Brain microvascular endothelial cell (primary cell): Measurements from ENCODE around the gene AP5Z1.

Experiments used
- DNase-seq: peaks from one replicate; pipeline ENCODE4 v3.0.0-alpha.2; 2020
- H3K27ac ChIP-seq: fragments of 250-450 bp; sonication (Bioruptor Pico); 2 replicates; pipeline ENCODE4 v1.5.1; 2020; ENCODE audit warnings: mild to moderate bottlenecking, moderate library complexity
- H3K27me3 ChIP-seq: fragments of 250-450 bp; sonication (Bioruptor Pico); replicated peaks from 2 replicates; pipeline ENCODE4 v1.5.1; 2020; ENCODE audit warnings: mild to moderate bottlenecking
- H3K36me3 ChIP-seq: fragments of 250-450 bp; sonication (Bioruptor Pico); replicated peaks from 2 replicates; pipeline ENCODE4 v1.5.1; 2020; ENCODE audit warnings: mild to moderate bottlenecking
- H3K4me3 ChIP-seq: 2 replicates; pipeline ENCODE4 v1.5.1; 2011; ENCODE audit warnings: low read depth, mild to moderate bottlenecking, control low read depth, low read length, moderate library complexity
- CTCF ChIP-seq: IDR thresholded peaks from 2 replicates; pipeline ENCODE4 v1.5.1; 2011; ENCODE audit warnings: low read depth, mild to moderate bottlenecking, moderate library complexity, low read length, control low read depth, inconsistent platforms; ENCODE audit errors: missing control alignments
- in situ Hi-C: cut with HindIII; loops from 2 replicates; pipeline ENCODE4 v1.10.0; 2017; ENCODE audit warnings: low sequenced_read_pairs, low pct_ligation_motif_present

AP5Z1 gene

DNA sequence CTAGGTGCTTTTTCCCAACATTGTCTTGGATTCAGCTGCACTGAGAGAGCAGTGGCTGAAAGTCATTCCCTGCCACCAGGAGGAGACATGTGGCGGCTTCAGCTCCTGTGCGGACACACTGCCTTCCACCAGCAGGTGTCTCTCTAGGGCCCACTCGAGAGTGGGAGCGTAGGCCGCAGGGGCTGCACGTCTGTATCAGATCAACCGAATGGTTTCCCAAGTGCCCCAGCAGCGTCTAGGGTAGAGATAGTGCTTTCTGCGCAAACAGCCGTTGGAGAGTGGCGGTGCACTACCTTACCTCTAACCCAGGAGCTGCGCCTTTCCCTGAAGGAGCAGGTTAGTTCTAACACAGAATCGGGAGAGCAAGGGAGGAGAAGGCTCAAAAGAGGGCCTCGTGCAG is 54.8 kb downstream of the AP5Z1 start:
- no peaks in the 10 kb centered on the region for H3K27me3 ChIP-seq
- in situ Hi-C loops: no loop called here
- TF ChIP-seq CTCF: peak; percentile 94
- peak; percentile 43 for DNase-seq
- no peak overlapping the region for H3K4me3 ChIP-seq
- H3K27ac ChIP-seq: no peak overlapping the region
- H3K36me3 ChIP-seq: no peaks in the 10 kb centered on the region

DNA sequence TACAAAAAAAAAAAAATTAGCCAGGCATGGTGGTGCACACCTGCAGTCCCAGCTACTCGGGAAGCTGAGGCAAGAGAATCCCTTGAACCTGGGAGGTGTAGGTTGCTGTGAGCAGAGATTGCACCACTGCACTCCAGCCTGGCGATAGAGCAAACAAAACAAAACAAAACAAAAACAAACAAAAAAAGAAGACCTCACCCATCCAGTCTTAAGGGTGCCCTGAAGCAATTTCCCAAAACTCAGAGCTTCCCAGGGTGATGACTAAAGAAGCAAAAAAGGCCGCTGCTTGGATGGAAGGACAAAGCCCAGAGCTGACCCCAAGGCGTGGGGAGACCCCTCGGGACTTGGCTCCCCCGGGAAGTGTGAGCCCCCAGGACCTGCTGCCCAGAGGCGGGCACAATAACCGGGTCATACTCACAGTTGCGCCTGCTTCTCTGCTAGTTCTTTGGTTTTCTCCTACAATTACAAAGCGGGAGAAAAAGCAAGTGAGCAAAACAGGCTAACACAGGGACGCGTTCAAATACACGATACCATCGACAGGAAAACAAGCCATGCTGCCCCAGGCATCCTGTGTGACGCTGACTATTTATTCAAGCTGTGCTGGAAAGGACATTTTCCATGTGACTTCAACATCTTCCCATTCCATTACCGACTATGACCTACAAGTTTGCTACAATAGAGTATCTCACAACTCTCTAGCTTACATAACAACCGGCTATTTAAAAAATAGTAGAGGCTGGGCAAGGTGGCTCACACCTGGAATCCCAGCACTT is 56.5 kb downstream of the AP5Z1 start:
- no peak for TF ChIP-seq CTCF
- DNase-seq: no peak

DNA sequence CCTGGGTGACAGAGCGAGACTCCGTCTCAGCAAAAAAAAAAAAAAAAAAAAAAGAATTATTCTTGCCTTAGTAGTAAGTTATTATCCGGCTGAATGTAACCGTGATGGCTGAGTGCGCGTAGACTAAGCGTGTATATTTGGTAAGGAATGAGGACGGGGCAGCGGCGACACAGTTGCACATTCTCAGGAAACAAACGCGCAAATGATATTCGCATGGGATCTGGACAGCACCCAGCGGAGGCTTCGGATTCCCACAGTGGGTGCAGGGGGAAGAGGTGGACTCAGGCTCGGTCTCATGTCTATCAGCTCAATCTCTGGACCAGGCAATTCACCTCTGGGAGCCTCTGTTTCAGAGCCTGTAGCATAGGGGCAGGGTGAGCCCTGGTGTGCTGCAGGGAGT is 57.3 kb downstream of the AP5Z1 start:
- no peaks in the 10 kb centered on the region for H3K27me3 ChIP-seq
- H3K27ac ChIP-seq: no peak overlapping the region
- no peak overlapping the region for H3K4me3 ChIP-seq
- no peak for TF ChIP-seq CTCF
- in situ Hi-C loops: no loop called here
- no peak for DNase-seq
- H3K36me3 ChIP-seq: no peaks in the 10 kb centered on the region

More for the DNA sequence above, 56.5 kb downstream of the AP5Z1 start:
- Histone ChIP-seq H3K4me3 (no peak overlapping the region), H3K27me3 (no peaks in the 10 kb centered on the region), H3K36me3 (no peaks in the 10 kb centered on the region), H3K27ac (no peak overlapping the region)
- in situ Hi-C loops: no loop called here

- in situ Hi-C loops: no loop called here
- no peak overlapping the region for H3K27ac ChIP-seq
- no peak overlapping the region for H3K4me3 ChIP-seq
- H3K36me3 ChIP-seq: no peaks in the 10 kb centered on the region
- no peaks in the 10 kb centered on the region for H3K27me3 ChIP-seq
- no peak for TF ChIP-seq CTCF
- DNase-seq: no peak
These were observed 57.8 kb downstream of the AP5Z1 start for GRCh38 chr7:4833176-4833575.

GRCh38 chr7:4833691-4834600 is 58.5 kb downstream of the AP5Z1 start:
- TF ChIP-seq CTCF: no peak
- in situ Hi-C loops: no loop called here
- DNase-seq: no peak

More at GRCh38 chr7:4833691-4834600, 58.5 kb downstream of the AP5Z1 start:
- H3K27ac ChIP-seq: no peak overlapping the region
- no peak overlapping the region for H3K4me3 ChIP-seq
- H3K27me3 ChIP-seq: no peaks in the 10 kb centered on the region
- H3K36me3 ChIP-seq: no peaks in the 10 kb centered on the region
